Measurements from ENCODE around the gene SLC7A8.
"Not testable (repeated sequence)": the region's sequence is repeated elsewhere in the genome, so short reads cannot be mapped to it uniquely, and the experiment has no call there.

SLC7A8 gene

DNA sequence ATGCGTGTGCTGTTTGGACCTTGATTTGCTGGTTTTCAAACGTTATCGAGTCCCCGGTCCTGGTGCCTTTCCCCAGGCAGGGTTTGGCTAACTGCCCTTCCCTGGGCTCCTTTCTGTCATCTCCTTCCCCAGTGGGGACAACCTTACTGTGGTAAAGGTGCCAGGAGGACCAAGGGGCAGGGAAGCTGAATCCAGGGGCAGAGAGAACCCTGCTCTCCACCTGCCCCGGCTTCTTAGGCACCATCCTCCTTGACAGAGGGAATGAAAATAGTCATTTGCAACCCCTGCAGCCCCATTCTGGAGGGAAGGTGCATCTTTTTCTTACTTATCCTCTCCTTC lies 69.4 kb downstream of the SLC7A8 start:
- DNase-seq (ENCODE audit: low read depth, low spot score) = no peak

DNA sequence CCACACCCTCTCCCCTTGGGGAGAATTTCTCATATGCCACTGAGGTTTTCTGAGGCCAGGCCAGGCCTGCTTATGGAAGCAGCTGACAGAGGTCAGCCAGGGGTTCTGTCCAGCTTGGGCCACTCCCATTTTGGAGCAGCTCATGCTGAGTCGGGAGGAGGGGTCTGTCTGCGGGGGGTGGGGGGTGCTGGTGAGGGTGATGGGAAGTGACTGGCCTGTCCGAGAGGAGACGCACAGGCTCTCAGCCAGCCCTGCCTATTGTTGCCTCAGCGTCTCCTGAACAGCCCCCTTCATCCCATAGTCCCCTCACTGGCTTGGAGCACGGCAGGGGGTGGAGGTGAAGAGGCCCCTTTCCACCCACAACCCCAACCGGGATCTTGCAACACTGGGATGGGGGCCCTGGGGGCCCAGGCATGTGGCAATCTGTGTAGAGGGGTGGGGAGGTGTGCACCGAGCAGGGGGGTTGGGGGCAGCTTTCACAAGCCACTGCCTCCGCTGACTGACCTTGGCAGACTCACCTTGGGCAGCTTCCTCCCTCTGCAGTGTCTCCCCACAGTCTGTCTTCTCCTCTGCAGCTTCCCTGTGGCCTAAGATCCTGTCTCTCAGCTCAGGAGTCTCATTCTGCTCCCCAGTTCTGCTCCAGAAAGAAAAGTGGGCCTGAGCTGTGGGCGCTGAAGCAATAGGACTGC lies 69.9 kb downstream of the SLC7A8 start:
- DNase-seq (ENCODE audit: low read depth, low spot score) = no peak

DNA sequence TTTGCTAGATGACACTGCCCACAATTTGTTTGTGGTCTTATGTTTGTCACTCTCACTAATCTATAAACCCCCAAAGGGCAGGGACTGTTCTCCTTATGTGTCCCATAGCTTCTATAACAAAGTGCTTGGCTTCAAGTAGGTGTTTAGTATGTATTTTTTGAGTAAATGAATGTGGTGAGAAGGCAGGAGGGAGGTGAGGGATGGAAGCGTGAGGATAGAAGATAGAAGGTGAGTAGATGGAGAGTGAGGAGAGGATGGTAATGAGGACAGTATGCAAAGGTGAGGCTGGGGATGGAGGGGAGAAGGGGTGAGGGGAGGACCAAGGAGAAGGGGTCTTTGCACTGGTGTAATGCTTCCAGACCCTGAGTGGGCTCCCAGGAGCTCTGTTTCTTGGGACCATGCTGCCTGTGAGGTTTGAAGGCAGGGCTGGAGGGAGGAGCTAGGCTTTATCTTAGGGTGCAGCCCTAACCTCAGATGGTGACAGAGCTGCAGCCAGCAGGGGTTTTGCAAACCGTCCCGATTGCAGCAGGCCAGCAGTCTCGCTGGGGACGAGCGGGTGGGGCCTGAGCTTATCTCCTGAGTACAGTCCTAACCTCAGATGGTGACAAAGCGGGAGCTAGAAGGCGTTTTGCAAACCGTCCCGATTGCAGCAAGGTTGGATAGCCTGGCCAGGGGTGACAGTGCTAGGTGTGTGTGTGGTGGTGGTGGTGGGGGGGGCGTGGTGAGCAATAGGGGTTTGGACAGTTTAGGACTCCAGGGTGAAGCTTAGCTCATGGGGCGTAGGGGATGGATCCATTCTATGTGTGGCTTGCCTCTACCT lies 70.9 kb downstream of the SLC7A8 start:
- no peak for DNase-seq (ENCODE audit: low read depth, low spot score)

DNA sequence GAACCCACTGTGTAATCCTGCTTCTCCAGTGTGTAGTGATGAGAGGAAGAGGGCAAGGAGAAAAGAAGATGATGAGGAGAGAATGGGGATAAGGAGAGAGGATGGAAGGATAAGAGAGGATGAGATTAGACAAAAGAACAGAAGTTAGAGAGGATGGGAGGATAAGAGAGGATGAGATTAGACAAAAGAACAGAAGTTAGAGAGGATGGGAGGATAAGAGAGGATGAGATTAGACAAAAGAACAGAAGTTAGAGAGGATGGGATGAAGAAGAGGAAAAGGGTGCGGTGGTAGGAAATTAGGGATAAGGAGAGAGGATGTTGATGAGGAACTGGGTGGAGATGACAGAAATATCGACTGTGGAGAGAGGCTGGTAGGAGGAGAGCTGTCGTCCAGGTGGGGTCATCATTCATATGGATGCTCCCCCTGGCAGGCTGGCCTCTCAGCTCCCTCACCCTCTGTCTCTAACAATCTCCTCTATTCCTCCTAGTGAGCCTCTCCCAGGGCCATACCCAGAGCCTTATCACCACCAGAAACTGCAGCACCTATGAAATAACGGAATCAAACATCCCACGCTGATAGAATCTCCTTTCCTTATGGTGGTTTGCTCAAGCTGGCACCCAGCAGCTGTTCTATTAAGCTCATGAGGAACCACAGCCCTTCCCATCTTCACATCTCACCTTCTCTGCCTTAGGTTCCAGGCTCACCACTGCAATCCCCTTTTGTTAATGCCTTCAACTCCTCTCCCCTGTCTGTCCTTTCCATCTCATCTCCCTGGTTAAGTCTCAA lies 72.7 kb downstream of the SLC7A8 start:
- no peak for DNase-seq (ENCODE audit: low read depth, low spot score)

DNA sequence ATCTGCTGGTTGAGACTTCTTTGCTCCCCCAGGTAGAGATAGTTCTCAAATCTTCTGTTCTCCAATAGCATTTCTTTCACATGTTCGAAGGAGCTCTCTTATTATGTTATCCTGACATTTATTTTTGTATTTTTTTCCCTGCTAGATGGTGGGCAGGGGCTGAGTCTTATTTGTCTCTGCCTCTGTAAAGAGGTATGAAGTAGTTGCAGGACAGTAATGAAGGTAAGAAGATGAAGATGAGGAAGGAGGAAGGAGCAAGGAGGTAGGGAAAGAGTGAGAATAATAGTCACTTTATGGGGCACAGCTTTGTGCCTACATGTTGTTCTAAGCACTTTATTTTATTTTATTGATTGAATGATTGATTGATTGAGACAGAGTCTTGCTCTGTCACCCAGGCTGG lies 73.7 kb downstream of the SLC7A8 start:
- DNase-seq (ENCODE audit: low read depth, low spot score) = no peak

DNA sequence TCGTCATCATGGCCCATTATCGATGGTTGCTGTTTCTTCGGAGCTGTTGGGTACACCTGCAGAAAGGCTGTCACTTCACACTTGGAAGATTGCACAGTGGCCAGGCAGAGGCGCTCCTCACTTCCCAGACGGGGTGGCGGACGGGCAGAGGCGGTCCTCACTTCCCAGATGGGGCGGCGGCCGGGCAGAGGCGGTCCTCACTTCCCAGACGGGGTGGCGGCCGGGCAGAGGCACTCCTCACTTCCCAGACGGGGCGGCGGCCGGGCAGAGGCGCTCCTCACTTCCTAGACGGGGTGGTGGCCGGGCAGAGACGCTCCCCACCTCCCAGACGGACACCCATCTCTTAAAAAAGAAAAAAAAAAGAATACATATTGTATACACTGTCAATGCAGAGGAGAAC lies 75.3 kb downstream of the SLC7A8 start:
- not testable (repeated sequence) for DNase-seq (ENCODE audit: low read depth, low spot score)

DNA sequence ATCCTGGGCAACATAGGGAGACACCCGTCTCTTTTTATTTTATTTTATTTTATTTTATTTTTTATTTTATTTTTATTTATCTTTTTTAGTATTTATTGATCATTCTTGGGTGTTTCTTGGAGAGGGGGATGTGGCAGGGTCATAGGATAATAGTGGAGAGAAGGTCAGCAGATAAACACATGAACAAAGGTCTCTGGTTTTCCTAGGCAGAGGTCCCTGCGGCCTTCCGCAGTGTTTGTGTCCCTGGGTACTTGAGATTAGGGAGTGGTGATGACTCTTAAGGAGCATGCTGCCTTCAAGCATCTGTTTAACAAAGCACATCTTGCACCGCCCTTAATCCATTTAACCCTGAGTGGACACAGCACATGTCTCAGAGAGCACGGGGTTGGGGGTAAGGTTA lies 75.8 kb downstream of the SLC7A8 start:
- DNase-seq (ENCODE audit: low read depth, low spot score) = not testable (repeated sequence)

DNA sequence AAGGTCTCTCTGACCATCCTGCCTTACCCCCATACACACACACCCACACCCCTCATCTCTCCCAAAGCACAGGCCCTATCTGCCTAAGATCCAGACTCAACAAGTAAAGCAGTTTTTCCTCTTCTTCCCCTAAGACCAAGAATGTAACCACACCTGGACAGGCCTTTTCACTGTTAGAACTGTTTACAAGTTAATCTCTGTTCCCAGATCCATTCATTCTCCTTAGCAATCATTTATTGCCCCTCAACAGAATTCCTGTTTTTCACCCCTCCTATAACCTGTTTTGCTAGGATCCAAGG lies 76.8 kb downstream of the SLC7A8 start:
- no peak for DNase-seq (ENCODE audit: low read depth, low spot score)

DNA sequence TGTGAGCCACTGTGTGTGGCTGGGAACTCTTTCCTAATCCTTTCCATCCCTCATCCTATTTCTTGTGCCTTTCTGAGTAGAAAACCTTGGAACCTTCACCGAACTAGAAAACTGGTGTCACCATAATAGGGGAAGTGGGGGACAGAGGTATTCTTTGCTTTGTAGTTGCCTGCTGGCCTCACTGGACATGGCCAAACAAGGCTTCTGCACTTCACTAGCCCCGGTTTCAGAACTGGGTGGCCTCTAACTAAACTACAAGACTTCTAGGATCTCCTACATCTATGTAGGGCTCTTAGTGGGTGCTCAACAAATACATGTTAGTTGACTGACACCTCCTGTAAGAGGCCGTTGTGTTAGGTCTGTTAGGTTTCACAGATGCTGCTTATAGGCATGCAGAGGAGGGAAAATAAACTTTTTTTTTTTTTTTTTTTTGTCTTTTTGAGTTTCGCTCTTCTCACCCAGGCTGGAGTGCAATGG lies 78.1 kb downstream of the SLC7A8 start:
- DNase-seq (ENCODE audit: low read depth, low spot score) = no peak

DNA sequence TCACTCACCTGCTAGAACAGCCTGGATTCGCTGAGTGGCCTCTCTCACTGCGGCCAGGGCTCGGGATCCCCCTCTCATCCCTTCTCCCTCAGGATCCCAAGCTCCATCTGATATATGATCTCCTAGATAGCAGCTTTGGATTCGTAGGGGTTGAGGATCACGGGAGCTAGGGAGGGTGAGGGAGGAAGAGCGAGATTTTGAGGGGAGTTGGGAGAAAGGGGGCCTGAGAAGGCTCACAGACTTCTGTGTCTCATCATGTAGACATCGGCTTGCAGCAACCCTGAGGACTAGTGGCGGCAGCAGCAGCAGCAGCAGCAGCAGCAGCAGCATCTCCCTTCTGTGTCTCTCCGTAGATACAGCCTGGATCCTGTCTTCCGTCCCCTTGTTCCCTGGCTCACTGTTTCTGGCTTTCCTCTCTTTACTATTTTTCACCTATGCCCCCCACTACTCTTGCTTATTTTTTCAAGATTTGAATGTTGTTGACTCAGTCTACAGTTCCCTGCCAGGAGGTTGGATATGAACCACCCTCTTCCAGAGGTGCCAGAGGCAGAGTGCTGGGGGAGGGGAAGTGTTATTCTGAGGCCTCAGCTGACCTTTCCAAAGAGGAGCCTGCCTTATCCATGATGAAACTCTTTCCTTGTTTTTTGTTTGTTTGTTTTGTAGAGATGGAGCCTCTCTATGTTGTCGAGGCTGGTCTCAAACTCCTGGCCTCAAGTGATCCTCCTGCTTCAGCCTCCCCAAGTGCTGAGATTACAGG lies 78.7 kb downstream of the SLC7A8 start, which contains the start of gene CIROP:
CIROP (minus strand) TSS at position 399 of the 757 bp plus-strand sequence; CDS start at position 330, 69 bp downstream.
- DNase-seq (ENCODE audit: low read depth, low spot score) = no peak

DNA sequence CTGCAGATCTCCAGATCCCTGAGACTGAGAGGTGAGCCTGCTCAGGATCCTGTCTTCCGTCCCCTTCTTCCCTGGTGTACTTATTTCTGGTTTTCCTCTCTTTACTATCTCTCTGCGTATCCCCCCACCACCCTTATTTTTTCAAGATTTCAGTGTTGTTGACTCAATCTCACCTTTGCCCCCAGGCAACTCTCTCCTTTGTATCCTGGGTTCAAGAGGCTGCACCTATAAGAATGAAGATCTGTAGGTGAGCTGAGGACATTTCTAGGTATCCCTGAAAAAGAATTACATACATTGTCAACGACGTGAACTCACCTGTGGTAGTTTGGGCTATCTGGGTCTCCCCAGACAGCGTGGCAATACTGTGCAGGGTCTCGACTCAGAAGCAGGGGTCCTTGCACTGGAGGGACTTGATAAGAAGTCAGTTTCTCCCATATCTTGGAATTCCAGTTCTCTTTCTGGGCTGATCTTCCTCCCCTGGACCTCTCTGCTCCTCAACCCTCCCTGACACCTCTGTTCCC lies 79.3 kb downstream of the SLC7A8 start:
- no peak for DNase-seq (ENCODE audit: low read depth, low spot score)

DNA sequence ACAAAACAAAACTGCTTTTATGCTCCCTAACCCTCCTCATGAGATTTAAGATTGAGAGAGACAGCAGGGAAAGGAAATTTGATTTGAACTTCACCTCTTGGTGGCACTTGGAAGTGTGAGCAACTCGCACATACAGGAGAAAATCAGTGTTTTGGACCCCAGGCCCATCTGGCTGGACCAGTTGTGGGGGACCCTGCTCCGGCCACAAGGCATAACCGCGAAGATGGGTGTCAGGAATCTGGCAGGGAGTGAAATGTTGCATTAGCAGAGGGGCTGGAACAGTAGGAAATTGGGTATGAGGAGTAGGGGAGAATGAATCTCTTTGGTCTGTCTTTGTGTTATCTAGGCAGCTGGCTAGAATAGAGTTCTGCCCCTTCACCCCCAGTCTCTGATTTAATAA lies 79.9 kb downstream of the SLC7A8 start:
- no peak for DNase-seq (ENCODE audit: low read depth, low spot score)

DNA sequence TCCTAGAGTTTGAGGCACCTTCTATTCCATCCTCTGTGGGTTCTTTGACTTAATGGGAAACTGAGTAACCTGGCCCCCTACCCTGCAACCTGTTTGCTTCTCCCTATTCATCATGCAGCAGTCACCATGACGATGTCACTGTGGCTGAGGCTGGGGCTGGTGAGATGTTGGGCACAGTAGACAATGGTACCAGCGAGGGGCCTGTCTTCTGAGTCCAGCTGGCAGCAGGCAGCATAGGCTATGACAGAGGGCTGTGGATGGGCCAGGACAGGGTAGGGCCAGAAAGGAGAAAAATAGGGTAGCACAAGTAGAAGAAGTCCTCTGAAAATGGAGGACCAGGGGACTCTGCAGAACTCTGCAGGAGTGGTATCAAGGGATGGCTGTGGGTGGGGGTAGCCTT lies 80.7 kb downstream of the SLC7A8 start:
- no peak for DNase-seq (ENCODE audit: low read depth, low spot score)

DNA sequence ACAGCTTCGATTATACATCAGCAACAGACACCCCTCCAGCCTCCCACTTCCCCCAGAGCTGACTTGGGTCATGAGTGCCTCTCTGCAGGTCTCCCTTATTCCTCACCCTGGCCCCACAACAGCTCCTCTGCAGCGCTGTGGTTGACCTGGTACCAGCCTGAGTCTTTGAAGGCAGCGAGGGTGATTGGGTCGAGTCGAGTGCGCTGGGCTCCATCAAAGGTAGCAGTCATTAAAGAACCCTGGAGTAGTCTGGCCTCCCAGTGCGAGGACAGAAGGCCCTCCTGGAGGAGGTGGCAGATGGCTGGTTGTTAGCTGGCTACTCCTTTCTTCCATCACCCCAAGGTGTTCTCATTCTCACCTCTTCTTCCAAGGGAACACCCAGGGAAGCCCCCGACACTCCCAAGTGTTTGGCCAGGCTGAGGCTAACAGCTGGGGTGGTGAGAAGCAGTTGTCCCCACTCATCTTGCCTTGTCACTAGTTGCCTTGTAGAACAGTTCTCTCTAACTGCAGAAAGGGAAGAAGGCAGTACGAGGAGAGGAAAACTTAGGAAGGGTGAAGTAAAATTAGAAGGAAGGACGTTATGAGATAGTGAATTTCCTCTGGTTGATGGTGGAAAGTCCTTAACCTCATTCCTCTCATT lies 81.4 kb downstream of the SLC7A8 start:
- DNase-seq (ENCODE audit: low read depth, low spot score) = no peak

DNA sequence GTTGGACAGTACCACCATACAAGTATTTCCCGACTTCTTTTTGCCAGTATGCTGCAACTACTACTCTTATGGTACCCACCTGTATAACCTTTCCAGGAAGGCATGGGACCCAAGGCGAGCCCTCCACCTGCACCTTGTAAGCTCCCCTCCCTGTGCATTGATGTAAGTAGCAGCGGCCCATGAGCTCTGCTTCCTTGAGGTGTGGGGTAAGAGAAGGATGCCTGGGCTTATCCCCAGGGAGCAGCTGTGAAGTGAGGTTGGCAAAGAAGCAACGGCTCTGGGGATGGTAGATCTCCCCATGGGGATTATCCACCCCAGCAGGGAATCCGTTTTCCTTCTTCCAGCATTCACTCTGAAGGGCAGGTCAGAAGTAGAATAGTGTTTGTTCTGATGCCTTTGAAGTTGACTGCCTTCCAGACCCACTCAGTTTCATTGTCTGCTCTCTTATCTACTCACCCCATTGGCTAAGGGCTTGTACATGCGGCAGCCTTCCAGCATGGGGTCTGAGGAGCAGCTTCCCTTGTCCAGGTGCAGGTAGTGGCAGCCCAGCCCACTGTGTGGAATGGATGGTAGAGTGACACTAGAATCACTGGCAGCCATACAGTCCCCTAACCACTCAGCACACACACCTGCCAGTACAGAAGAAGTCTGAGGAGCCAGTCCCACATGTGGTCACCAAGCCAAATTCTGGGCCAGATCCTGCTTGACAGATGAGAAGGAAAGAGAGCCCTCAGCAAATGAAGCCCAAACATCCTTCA lies 82.1 kb downstream of the SLC7A8 start:
- no peak for DNase-seq (ENCODE audit: low read depth, low spot score)

DNA sequence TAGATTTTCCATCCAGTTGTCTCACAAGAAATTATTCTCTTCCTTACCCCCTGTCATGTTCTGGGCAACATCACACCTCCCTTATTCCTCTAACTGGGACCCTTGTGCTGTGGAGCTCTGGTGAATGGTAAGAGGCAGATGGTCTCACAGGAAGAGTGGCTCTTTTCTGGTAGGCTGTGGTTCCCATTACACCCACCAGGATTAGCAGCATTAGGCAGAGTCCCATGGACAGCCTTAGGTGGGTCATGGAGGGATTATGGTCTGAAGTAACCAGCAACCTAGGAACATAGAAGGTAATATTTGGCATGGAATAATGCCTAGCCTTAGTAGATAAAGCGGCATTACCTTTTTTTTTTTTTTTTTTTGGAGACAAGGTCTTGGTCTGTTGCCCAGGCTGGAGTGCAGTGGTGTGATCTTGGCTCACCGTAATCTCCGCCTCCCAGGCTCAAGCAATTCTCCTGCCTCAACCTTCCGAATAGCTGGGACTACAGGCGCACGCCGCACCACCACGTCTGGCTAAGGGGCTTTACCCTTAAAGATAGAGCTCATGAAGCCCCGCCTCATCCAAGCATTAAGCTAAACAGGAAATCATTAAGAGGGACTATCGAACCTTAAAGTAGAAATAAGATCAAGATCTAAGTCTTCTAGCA lies 84.1 kb downstream of the SLC7A8 start:
- no peak for DNase-seq (ENCODE audit: low read depth, low spot score)

DNA sequence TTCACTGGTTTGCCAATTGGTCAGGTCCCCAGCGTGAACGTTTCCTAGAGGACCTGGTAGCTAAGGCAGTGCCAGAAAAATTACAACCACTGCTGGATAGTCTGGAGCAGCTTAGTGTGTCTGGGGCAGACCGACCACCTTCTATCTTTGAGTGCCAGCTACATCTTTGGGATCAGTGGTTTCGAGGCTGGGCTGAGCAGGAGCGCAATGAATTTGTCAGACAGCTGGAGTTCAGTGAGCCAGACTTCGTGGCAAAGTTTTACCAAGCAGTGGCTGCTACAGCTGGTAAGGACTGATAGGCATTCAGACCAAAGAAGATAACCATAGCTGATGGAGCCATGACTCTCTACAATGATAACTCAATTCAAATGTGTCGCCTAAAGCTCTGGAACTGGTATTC lies 85.7 kb downstream of the SLC7A8 start:
- DNase-seq (ENCODE audit: low read depth, low spot score) = no peak

DNA sequence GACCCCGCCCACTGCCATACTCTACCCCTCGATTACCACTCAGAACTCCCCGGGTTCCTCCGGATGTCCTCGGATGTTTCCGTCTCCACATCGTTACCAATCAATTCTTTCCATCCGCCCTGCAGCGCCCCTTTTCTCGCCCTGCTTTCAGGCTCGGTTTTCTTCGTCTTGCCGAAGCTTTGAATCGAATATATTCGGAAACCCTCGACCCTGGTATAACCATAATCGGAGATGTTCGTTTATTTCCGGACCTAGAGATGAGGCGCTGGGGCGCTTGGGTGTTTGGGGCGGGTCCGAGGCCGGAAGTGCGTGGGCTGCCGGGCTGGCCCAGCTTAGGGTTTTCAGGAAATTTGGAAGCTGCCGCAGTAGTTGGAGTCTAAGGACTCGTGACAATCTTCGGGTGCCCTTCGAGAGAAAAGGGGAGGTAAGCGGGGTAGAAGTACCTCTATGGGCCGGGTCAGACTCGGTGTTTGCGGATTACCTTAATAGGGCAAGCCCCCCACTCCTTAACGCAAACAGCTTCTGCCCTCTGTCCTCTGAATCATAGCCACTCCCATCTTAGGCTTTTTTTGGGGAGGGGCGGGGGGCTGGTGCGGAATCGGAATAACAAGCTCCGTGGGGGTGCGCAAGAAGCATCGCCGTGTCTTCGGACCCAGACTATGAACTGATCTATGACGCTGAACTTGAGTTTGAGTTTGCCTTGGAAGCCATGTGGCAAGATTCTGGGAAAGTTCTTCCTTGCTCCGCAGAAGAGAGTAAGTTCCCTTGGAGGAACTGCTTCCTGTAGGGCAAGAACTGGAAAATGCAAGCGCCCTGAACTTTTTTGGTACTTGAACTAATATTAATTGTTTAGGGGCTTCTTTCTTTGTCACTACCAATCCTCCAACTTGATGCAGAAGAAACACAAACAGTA lies 88.0 kb downstream of the SLC7A8 start, which contains the start of gene C14orf119:
C14orf119 (plus strand) TSS at position 310 of the 913 bp plus-strand sequence. CDS start 2,154 bp downstream, outside the sequence.
- peak; percentile 99 for DNase-seq (ENCODE audit: low read depth, low spot score)

Measured in activated naive CD8-positive, alpha-beta T cell treated with anti-CD3 and anti-CD28 coated beads, Interleukin-2, amount 50 U/mL, for 16 hours (primary cell).